NCI-H1436 (cell line): ENCODE data around the gene FAM181A.

Experiments
- DNase-seq: peaks from one replicate; lab custom pipeline; 2025; lab: John Stamatoyannopoulos, UW

FAM181A gene

GRCh38 chr14:93929048-93929535 lies 1.9 kb downstream of the FAM181A start:
- no peak for DNase-seq

- no peak for DNase-seq
Measured at GRCh38 chr14:93929657-93930056, 2.5 kb downstream of the FAM181A start.

GRCh38 chr14:93930296-93930988 lies 3.3 kb downstream of the FAM181A start:
- DNase-seq = no peak

- no peak for DNase-seq
Measured at GRCh38 chr14:93930989-93931307, 3.8 kb downstream of the FAM181A start.

GRCh38 chr14:93932642-93933041 lies 5.5 kb downstream of the FAM181A start:
- no peak for DNase-seq

- no peak for DNase-seq
Measured at GRCh38 chr14:93935213-93935612, 8.1 kb downstream of the FAM181A start.

- peak; percentile 6 for DNase-seq
Measured at GRCh38 chr14:93936245-93936644, 9.1 kb downstream of the FAM181A start.

GRCh38 chr14:93936926-93937325 lies 9.8 kb downstream of the FAM181A start:
- no peak for DNase-seq

GRCh38 chr14:93937519-93937918 lies 10.4 kb downstream of the FAM181A start:
- no peak for DNase-seq

- no peak for DNase-seq
Measured at GRCh38 chr14:93938751-93939303, 11.7 kb downstream of the FAM181A start.

GRCh38 chr14:93939304-93940229 lies 12.4 kb downstream of the FAM181A start:
- peak; percentile 50 for DNase-seq

GRCh38 chr14:93940437-93940836 lies 13.3 kb downstream of the FAM181A start:
- DNase-seq = no peak

GRCh38 chr14:93941293-93941910 lies 14.3 kb downstream of the FAM181A start:
- DNase-seq = no peak

- DNase-seq = no peak
Measured at GRCh38 chr14:93943052-93943451, 15.9 kb downstream of the FAM181A start.

- no peak for DNase-seq
Measured at GRCh38 chr14:93943930-93944329, 16.8 kb downstream of the FAM181A start.

GRCh38 chr14:93944348-93945069 lies 17.4 kb downstream of the FAM181A start:
- no peak for DNase-seq

- no peak for DNase-seq
Measured at GRCh38 chr14:93945070-93945399, 17.9 kb downstream of the FAM181A start.

GRCh38 chr14:93946104-93946503 lies 19.0 kb downstream of the FAM181A start:
- DNase-seq = no peak

- no peak for DNase-seq
Measured at GRCh38 chr14:93946541-93947090, 19.5 kb downstream of the FAM181A start.

GRCh38 chr14:93947282-93947681 lies 20.1 kb downstream of the FAM181A start:
- no peak for DNase-seq

GRCh38 chr14:93949511-93950075 lies 22.4 kb downstream of the FAM181A start:
- no peak for DNase-seq
